ENCODE results near the gene CCDC3.

CCDC3 gene

DNA sequence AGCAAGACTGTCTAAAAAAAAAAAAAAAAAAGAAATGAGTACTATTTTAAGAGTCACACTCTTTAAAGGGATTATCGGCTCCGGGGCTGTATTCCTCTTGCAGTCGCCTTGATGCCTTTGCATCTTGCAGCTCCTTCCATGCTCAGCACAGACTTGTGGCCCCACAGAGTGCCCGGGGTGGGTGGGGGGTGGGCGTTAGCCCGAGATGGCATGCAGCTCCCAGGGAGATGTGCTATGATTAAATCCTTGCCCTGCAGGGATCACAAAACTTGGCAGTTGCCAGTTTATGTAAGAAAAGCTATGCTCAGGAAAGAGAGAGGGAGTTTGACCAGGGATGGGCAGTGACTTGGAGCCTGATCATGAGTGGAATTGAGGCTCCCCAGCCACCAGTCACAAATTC is 81.9 kb downstream of the CCDC3 start:
- DNase-seq, result no peak

DNA sequence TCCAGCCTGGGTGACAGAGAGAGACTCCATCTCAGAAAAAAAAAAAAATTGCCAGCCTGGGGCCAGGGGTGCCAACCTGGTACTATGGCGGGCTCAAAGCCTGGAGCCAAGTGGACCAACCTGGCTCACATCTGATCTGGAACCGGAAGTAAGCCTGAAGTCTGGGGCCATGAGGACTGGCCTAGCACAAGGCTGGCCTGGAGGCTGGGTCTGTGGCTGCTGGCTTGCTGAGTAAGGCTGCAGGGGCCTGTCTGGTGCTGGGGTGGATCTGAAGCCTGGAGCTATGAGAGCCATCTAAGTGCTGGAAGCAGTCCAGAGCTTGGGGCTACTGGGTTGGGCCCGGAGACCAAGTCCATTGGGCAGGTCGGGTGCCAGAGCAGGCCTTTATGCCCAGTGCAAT is 84.9 kb downstream of the CCDC3 start:
- DNase-seq, result no peak

DNA sequence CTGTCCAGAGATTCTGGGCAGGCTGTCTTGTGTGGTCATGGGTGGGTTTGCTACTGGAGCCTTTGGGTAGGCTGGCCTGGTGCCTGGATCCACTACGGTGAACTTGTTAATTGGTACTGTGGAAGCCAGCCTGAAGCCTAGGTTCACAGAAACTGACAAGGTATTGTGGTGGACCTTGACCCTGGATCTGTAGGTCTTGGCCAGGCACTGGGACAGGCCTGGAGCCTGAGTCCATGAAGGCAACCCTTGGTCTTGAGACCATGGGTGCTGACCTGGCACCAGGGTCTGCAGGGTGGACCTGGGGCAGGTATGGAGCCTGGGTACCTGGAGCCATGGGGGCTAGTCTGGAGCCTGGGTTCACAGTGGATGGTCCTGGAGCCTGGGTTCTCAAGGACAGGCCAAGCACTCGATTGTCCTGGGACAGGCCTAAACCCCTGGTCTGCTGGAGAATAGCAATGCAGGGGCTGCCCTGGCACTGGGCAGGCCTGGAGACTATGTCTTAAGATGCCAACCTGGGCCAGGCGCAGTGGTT is 85.8 kb downstream of the CCDC3 start:
- DNase-seq, result no peak

DNA sequence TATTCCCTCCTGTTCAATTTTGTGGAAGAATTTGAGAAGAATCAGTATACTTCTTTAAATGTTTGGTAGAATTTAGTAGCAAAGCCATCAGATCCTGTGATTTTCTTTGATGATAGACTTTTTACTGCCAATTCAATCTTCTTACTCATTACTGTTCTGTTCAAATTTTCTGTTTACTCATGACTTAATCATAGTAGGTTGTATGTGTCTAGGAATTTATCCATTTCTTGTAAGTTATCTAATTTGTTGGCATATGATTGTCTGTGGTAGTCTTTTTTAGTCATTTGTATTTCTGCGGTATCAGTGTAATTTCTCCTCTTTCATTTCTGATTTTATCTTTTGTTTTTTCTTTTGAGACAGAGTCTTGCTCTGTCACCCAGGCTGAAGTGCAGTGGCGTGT is 87.4 kb downstream of the CCDC3 start:
- no peak for DNase-seq

DNA sequence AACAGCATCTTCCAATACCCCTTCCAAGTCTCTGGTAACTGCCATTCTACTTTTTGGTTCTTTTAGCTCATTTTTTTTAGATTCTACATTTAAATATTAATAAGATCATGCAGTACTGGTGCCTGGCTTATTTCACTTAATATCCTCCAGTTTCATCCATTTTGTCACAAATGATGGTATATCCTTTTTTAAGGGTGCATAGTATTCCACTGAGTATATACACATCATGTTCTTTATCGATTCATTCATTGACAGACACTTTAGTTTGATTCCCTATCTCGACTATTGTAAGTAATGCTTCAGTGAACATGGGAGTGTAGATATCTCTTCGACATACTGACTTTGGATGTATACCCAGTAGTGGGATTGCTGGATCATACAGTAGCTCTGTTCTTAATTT is 89.7 kb downstream of the CCDC3 start:
- no peak for DNase-seq

DNA sequence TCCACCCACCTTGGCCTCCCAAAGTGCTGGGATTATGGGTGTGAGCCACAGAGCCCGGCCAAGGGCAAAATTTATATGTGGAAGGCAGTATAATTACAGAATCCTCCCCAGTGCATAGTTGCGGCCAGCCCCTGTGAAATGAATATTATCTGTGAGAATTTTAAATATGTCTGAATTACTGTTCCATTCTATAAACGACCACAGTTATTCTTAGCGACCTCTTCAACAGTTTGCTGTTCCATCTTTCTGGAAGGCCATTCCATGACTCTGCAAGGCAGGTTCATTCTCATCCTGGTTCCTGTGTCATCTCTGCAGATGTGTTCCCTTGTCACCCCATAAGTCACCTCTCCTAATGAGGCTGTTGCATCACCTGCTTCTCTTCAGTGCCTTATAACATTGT is 90.7 kb downstream of the CCDC3 start:
- no peak for DNase-seq

DNA sequence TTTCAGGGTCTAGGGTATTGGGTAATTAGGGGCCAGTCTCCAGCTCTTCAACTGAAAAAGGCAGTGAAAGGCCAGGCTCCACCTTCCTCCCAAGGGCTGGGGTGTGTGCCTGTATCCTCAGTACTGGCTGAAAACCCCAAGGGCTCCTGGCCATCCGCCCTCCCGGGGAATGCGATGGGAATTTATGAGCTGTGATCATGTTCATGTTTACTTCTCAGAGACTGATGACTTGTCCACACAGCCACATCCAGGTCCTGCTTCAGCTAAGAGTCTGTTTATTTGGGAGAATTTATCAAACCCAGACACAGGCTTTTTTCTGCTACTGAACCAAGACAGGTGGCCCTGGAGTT is 91.7 kb downstream of the CCDC3 start:
- no peak for DNase-seq

DNA sequence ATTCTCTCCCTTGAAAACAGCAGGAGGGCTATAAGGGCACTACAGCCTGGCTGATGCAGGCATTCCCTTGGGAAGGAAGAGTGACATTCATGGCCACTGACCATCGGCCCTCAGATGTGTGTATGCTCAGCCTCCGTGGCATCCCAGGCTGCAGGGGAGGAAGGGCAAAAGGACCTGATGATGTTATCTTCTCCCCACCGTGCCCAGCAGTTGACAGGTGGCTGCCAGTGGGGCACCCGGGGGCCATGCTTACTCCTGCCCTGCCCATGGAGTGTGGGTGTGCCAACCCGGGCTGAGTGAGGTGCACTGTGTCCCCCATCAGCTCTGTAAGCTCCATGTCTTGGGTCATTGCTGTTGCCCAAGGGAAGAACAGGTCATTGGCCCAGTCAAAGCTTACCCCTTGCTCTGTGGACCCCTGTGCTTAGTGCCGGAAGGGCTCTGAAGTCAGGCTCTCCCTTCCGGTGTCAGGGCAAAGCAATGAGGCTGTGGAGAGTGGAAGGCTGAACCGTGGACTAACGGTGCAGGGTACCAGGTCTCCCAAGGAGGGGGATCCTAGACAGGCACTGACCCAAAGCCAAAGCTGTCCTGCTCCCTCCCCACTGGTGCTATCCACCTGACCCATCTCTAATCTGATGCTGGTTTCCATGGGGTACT is 92.2 kb downstream of the CCDC3 start:
- no peak for DNase-seq

DNA sequence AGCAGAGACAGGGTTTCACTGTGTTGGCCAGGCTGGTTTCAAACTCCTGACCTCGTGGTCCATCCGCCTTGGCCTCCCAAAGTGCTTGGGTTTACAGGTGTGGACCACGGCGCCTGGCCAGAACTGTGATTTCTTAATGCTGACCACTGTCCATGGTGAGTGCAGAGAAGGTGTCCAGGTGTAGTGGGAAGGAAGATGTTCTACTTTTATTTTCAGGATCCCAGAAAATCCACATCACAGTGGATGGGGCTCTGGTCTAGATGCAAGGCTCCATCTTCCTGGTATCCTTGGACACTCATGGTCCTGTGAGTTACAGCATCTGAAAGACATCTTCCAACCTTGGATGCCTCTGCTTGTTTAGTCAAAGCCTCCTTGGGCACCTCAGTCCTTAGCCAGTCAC is 92.7 kb downstream of the CCDC3 start:
- no peak for DNase-seq

DNA sequence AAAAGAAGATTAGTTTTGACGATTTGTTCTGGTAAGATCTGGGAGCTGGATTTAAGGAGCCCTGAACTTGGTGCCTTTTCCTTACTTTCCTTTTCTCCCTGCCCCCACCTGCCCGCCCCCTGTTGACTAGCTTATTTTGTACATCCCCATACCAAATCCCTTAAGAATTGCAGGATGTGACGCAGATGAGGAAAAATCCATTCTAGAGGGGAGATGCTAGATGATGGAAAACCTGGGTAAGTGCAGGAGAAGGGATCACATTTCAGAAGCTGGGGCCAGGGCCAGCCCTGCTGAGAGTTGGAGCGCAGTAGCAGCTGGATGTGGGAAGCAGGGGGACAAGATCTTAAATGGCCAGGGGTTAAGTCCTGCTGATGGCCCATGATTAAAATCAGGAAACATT is 93.9 kb downstream of the CCDC3 start:
- no peak for DNase-seq

DNA sequence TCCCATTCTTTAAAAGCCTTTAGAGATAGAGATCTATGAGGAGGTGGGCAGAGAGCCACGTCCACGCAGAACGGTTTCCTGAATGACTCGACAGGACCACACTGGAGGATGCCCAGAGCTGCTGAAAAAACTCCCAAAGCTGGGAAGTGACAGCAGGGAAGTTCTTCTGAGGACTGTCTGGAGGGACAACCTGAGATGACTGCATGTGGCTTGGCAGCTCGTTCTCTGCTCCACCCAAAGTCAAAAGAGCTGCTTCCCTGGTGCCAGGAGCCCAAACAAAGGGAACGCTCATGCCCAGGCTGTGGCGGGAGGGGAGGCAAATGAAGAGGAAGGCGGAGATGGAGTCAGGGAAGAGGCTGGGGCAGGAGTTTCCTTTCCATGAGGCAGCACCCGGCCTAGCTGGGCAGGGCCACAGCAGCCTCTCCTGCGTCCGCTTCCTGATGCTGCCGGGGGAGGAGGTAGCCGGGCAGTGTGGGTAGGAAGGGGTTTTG is 95.4 kb downstream of the CCDC3 start:
- DNase-seq, result no peak

DNA sequence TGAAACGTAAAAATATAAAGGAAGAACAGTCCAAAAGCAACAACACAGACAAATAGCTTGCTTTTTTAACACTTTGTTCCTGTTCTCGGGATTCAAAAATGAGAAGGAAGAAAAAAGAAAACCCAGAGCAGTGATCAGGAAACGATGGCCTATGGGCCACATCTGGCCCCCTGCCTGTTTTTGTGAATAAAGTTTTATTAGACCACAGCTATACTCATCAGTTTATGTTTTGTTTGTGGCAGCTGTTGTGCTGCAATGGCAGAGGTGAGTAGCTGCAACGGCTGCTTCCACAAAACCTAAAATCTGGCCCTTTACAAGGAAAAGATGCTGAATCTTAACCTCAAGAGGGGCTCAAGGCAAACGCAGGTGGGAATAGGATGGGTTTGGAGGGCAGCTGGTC is 96.4 kb downstream of the CCDC3 start:
- DNase-seq, result no peak

DNA sequence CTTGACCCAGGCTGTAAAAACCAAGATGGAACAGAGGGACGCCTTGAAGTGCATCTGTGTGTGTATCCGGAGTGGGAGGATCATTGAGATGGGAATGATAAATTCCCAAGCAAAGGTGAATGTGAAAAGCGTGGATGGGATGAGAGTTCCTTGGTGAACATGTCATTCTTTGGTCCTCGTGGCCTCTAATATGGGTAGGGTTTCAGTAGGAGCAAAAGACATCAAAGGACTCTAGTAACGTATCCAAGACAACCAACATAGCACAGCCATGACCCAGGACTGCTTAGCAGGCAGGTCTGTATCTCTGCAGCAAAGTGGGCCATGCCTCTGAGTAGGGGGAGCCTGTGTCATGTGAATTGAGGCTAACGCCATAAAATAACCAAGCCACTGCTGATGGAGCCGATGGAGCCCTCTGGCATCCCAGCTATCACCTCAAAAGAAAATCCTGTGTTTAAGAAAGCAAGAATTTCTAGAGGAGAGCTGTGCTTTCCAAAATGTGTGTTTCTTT is 98.6 kb downstream of the CCDC3 start:
- no peak for DNase-seq

DNA sequence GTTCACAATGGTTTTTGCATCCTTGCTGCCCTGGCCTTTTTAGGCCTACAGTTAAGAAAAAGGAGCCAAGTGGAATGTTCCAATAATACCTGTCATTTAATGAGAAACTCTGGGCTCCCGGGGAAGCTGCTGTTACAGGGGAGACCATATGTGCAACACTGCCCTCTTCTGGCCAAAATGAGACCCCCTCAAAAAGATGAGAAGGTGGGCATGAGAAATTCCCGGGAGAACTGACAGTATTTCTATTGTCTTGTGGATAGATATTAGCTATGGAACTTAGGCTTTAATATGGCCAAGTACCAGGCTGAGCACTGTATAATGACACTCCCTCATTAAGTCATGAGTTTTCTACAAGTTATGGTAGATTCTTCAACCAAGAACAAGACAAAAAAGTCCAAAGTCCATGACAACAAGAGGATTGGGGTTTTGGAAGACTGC is 99.4 kb downstream of the CCDC3 start:
- no peak for DNase-seq

DNA sequence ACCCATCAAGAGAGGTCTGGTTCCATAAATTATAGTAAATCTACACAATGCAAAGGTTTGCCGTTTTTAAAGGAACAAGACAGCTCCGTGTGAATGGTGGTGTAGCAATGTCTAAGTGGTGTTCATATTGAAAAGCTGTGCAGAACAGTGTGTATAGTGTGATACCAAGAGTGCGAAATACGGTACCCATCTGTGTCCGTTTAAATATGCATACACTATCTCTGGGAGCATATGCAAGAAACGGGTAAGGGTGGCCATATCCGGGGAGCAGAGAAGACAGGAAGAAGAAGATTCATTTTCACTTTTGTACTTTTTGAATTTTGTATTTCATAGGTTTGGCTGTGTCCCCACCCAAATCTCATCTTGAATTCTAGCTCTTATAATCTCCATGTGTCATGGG is 102.0 kb downstream of the CCDC3 start:
- no peak for DNase-seq

DNA sequence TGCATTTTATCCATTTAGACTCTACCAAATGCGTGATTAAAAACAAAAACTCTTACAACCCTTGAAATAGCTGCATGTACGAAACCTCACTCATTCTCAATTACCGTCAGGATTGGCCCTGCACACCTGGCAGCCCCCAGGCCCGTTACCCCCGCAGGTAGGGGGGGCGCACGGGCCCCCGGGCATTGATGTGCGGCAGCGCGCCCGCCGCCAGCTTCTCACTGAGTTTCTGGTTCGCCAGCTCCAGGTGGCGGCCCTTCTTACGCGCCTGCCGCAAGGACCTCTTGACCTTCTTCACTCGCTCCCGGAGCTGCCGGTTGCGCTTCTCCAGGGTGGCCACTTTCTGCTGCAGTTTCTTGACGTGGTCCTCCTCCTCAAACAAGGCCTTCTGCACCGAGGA is 103.2 kb downstream of the CCDC3 start:
- DNase-seq, result no peak

DNA sequence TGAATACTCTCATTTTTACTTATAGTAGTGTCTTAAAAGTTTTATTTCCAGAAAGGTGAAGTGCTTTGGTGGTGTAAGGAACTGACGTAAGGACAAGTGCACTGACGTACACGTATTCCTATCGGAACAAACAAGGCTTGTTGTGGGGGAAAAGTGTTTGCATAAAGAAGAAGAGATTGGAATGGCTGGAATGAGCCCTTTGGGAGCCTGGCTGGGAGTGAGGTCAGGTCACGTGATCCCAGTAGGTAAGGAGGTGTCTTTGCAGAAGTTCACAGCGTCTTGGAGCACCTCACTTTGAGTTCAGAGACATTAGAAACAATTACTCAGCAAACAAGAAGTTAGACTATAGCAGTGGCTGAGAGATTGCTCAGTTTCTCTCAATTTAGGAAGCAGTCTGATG is 104.2 kb downstream of the CCDC3 start:
- no peak for DNase-seq

DNA sequence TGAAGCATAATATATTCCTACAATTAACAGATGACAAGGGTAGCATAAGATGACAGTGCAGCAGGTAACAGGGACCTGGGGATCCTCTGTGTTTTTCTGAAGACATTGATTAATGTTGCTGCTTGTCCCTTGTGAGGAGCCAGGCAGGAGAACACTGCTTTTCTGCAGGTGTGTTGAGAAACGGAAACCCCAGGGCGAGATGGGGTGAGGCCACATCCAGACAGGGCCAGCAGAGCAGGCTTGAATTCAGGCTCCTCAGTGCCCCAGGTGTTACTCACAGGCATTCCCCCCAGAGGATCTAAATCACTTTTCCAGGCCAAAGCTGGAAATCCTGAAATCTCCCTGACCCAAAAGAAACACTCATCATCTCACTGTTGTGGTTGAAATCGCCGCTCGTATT is 105.3 kb downstream of the CCDC3 start:
- no peak for DNase-seq

DNA sequence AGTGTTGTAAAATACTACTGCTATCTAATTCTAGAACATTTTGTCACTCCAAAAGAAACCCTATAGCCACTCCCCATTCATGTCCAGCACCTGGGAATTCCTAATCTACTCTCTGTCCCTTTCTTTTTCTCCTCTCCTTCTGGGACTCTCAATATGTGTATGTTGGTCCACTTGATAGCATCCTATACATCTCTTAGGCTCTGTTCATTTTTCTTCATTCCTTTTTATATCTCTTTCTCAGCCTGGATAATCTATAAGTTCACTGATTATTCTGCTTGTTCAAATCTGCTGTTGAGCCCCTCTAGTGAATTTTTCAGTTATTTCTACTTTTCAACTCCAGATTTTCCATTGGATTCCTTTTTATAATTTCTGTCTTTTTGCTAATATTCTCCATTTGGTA is 108.6 kb downstream of the CCDC3 start:
- DNase-seq, result no peak

DNA sequence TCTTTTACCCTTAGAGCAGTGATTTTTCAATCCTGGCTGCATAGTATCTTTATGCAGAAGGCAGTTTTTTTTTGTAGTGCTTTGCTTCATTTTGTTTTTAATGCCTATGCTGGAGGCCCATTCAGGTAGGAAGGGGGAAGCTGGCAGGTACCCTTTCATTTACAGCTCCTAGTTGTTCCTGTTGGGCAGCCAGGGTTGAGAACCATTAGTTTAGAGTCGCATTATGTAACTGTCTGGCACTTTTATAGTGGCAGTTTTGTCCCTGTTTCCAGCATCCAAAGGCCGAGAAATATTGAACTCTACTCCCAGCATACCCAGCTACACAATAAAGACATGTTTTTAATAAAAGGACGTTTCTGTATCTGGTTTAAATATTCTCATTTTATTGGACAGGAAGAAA is 110.6 kb downstream of the CCDC3 start:
- DNase-seq, result no peak

DNA sequence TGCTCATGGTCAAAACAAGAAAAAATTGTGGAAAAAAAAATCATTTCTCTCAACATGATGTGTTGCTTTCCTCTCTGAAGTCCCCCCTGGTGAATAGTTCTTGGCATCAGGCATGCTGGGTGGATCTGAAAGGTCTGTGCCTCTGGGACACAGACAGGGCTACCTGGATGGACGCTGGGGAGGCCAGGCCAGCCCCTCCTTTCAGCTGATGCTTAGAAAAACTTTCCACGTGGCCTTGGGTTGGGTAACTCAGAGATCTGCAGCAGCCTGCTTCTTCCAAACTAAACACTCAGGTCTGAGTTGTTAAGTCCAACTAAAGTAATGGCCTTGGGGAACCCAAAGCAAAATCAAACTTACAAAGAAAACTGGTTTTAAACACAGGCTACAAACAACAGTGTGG is 113.0 kb downstream of the CCDC3 start:
- no peak for DNase-seq

DNA sequence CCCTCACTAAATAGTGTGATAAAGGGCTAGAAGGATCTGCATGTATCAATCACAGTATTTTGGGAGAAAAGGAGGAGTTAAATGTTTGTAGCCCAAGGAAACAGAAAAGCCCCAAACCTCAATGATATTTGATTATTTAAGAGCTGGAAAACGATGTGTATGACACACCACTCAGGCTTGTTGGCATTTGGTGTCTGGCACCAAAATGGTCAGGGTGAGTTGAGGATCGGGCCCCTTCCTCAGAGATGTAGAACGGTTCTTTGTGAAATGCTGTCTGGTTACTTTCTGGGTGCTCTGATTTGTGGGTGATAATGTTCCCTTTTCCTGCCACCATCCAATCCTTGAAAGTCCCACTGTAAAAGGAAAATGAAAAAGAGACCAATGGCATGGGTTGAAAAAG is 113.7 kb downstream of the CCDC3 start:
- DNase-seq, result no peak

DNA sequence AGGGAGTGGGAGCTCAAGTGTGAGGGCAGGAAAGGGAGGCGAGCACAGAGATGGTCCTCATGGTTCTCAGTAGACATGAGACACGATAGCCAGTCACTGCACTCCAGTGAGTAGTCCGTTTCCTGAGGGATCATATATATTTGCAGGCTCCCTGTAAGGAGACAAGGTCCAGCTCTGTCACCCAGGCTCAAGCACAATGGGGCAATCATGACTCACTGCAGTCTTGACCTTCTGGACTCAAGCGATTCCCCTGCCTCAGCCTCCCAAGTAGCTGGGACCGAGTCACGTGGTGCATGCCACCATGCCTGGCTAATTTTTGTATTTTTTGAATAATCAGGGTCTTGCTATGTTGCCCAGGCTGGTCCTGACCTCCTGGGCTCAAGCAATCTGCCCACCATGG is 116.7 kb downstream of the CCDC3 start:
- DNase-seq, result no peak

DNA sequence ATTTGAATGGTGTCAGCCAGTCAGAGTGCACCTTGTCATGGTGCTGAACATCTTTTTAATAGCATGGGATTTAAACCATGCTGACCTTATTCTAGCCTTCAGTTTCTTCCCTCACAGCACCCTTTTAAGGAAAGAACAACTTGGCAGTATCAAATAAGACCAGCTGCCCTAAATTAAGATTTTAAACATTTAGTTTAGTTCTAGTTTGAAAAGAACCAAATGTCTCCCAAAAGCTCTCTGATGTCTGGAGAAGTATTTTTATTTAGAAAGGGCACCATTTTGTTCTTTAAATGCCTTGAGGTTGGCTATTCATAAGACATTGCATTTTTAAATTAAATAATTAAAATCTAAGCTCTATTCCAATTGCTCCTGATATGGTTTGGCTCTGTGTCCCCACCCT is 121.1 kb downstream of the CCDC3 start:
- no peak for DNase-seq

DNA sequence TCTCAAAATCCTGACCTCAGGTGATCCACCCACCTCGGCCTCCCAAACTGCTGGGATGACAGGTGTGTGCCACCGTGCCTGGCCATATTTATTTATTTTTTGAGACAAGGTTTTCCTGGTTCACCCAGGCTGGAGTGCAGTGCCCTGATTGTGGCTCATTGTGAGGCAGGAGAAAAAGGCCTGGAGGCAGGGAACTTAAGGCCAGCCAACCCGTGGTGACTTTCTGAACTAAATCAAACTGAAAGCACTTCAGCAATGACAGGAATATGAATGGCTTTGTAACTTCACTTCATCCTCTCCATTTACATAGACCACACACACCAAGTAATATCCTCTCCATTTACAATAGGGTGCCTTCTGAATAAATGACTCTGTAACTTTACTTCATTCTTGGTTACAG is 124.4 kb downstream of the CCDC3 start:
- DNase-seq, result no peak
